ELF-1 (cell line): ENCODE measurements around the gene KLHL34.

Experiments
- DNase-seq: peaks from one replicate; pipeline ENCODE4 v3.0.0-alpha.2; 2016; ENCODE audit warnings: low read depth, low spot score

Gene KLHL34

GRCh38 chrX:21655901-21656586, 2.1 kb downstream of the KLHL34 start:
- DNase-seq: peak; percentile 70

- no peak for DNase-seq
Measured at GRCh38 chrX:21645886-21646285, 12.2 kb downstream of the KLHL34 start.

- DNase-seq: no peak
Measured at GRCh38 chrX:21645431-21645830, 12.7 kb downstream of the KLHL34 start.

DNA sequence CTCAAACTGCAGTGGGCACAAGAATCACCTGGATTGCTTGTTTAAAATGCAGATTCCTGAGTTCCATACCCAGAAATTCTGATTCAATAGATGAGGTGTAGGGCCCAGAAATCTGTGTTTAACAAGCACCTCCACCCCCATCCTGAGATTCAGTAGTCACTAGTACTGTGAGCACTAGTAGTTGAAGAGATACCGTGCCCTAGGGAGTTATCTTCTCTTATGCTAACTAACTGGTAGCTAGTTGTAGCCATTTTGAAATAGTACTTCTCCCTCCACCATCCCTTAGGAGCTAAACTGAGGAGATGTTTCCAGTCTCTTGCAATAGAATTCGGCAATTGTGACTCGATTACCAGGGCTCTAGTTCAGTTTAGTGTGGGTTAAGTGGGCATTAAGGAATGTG, 18.4 kb downstream of the KLHL34 start:
- no peak for DNase-seq

DNA sequence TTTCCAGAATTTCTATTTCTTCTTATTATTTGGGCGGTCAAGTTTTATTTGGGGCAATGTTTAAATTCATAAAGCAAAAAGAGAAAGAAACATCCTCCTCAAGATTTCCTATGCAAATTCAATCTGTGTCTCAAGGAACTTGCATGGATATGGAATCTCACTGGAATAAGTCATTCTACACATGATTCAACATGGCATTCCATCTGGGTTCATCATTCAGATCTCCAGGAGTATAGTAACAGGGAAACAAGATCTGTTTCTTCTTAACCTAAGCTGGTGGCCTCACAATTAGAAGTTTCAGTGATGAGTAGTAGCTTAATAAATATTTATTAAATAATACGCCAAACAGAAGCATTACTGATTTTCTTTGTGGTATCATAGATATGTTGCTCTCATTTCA, 19.8 kb downstream of the KLHL34 start:
- no peak for DNase-seq

DNA sequence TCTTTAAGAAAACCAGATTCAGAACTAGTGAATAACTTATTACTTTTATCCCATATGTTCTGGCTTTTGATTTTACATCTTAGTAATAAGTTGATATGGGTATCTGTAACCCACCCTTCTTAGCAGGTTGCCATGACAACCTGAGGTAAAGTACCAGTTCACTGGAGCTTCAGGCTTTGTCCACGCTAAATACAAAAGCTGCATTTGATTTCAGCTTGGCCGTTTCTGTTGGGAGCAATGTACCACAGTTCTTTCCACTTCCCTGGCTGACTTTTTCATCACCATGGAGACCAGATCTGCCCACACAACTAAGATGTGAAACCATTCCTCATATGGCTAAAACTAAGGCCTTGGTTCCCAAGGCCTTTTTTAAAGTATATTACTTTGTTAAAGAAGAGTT, 26.1 kb downstream of the KLHL34 start:
- DNase-seq: no peak

DNA sequence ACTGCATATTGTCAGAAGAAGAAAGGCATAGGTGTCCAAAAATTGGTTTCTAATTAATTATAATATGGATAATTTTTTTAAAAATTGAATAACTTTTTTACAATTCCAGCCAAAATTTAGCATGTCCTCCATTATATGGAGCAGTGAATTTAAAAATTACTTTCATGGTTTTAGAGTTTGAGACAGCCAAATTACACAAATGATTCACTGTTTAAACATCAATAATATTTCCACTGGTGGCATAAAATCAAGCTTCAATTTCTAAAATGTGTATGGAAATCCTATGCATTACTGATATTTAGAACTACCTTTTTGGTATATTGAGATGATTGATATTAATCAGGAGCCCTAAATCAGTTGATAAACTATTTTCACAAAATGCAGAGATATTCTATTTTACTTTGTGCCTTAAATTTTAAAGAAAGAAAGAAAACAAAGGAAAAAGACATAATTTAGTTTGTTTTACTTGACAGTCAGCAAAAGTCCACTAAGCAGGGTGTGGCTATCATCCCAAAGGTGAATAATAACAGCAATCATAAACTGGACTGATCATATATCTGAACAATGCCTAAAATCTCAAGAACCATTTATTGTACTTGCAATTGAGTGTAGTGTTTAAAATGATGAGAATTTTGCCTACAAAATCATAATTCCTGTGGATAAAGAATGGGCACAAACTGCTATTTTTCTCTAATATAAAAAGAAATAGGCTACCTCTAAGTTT, 34.2 kb downstream of the KLHL34 start:
- no peak for DNase-seq

GRCh38 chrX:21620234-21620633, 37.9 kb downstream of the KLHL34 start:
- DNase-seq: no peak

GRCh38 chrX:21616386-21616785, 41.7 kb downstream of the KLHL34 start:
- DNase-seq: no peak

DNA sequence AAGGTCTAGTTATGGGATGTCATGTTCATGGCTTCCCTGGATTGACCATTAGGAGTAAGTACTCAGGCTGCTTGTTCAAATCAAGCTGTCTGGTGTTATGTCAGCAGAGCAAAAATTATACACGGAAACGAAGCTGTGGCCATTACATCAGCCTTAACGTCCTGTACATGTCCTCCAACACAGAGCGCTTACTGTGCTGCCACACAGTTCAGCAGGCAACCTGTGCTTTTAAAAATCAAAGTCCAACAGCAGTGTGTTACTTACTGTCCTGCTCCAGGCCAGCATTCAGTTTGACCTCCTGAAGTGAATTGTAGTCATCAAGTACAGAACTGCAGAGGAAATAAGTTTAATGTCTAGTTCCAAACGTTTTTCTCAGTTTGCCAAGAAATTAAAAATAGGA, 46.0 kb downstream of the KLHL34 start:
- no peak for DNase-seq

- DNase-seq: no peak
Measured at GRCh38 chrX:21610168-21610567, 48.0 kb downstream of the KLHL34 start.

GRCh38 chrX:21606002-21606401, 52.1 kb downstream of the KLHL34 start:
- no peak for DNase-seq
